Esophagus squamous epithelium (tissue), 4 donors: ENCODE data around the gene RBM20.

Experiments
- CTCF ChIP-seq, 6 experiments: fragments of 450-650 bp in 4 of 6; fragments of 200-600 bp in 2 of 6; sonication (generic) in 2 of 6; IDR thresholded peaks; one replicate each; pipeline ENCODE4 v1.5.1; 2016 to 2019; ENCODE audit warnings: antibody characterized with exemption in 6 of 6, mild to moderate bottlenecking in 4 of 6, moderate library complexity in 4 of 6
- POLR2A ChIP-seq, 4 donors: fragments of 450-650 bp; IDR thresholded peaks; one replicate each; pipeline ENCODE4 v1.6.1; 2017; ENCODE audit warnings: antibody characterized with exemption in 4 of 4, mild to moderate bottlenecking in 4 of 4, moderate library complexity in 3 of 4

- TF ChIP-seq CTCF (IDR thresholded peaks at IDR 0.05) (no peak), POLR2A (IDR thresholded peaks at IDR 0.05) (no peak)
These were observed 168.4 kb downstream of the RBM20 start for GRCh38 chr10:110812583-110812982.
